GM23338 (cell line): ENCODE data around the gene IL1RL2. TPM values are rescaled to one million over a fixed set of nuclear protein-coding genes. Genes with fewer than 3 reads are reported as not detected.

Experiments
- ATAC-seq: fragments of 200-7000 bp; cut with Tn5 transposase; 3 replicates; pipeline ENCODE4 v1.9.1; 2020
- DNase-seq: peaks from one replicate; pipeline ENCODE4 v3.0.0-alpha.2; 2015; ENCODE audit warnings: low spot score
- H2AFZ ChIP-seq: fragments of 200-600 bp; sonication (generic); 2 replicates; pipeline ENCODE4 v1.8.0; 2016; ENCODE audit warnings: antibody characterized with exemption, mild to moderate bottlenecking, moderate library complexity
- H3F3A ChIP-seq: fragments of 200-600 bp; sonication (generic); replicated peaks from 2 replicates; pipeline ENCODE4 v1.8.0; 2017; ENCODE audit warnings: antibody characterized with exemption, mixed run types, low read depth
- H3K27ac ChIP-seq: fragments of 200-600 bp; sonication (generic); 2 replicates; pipeline ENCODE4 v1.6.1; 2016; ENCODE audit warnings: low read depth
- H3K27me3 ChIP-seq: fragments of 200-600 bp; sonication (generic); 2 replicates; pipeline ENCODE4 v1.8.0; 2016; ENCODE audit warnings: mild to moderate bottlenecking, mixed run types, moderate library complexity; ENCODE audit not compliant: insufficient read depth
- H3K36me3 ChIP-seq: fragments of 200-600 bp; sonication (generic); 2 replicates; pipeline ENCODE4 v1.8.0; 2016; ENCODE audit warnings: mild to moderate bottlenecking; ENCODE audit not compliant: insufficient read depth
- H3K4me1 ChIP-seq: fragments of 200-600 bp; sonication (generic); 2 replicates; pipeline ENCODE4 v1.8.0; 2016; ENCODE audit warnings: mild to moderate bottlenecking, moderate library complexity; ENCODE audit not compliant: insufficient read depth
- H3K4me2 ChIP-seq: fragments of 200-600 bp; sonication (generic); 2 replicates; pipeline ENCODE4 v1.7.1; 2017; ENCODE audit warnings: mixed run types
- H3K4me3 ChIP-seq: fragments of 200-600 bp; sonication (generic); 2 replicates; pipeline ENCODE4 v1.6.1; 2016; ENCODE audit warnings: mixed run types
- H3K79me2 ChIP-seq: fragments of 200-600 bp; sonication (generic); replicated peaks from 2 replicates; pipeline ENCODE4 v1.8.0; 2017; ENCODE audit warnings: mild to moderate bottlenecking; ENCODE audit not compliant: insufficient read depth
- H3K9me2 ChIP-seq: fragments of 200-600 bp; sonication (generic); 2 replicates; pipeline ENCODE4 v1.8.0; 2017; ENCODE audit not compliant: insufficient read depth
- H4K20me1 ChIP-seq: fragments of 200-600 bp; sonication (generic); replicated peaks from 2 replicates; pipeline ENCODE4 v1.8.0; 2017; ENCODE audit warnings: mild to moderate bottlenecking; ENCODE audit not compliant: insufficient read depth
- H3K27ac Mint-ChIP-seq: 2 replicates; pipeline ENCODE4 v1.8.0; 2020; ENCODE audit warnings: inconsistent platforms, mild to moderate bottlenecking, moderate library complexity, mixed read lengths
- H3K27me3 Mint-ChIP-seq: 3 replicates; pipeline ENCODE4 v1.8.0; 2022; ENCODE audit warnings: low read depth, mild to moderate bottlenecking, moderate library complexity, mixed read lengths, inconsistent platforms; ENCODE audit not compliant: insufficient read depth, poor library complexity
- H3K36me3 Mint-ChIP-seq: 3 replicates; pipeline ENCODE4 v1.8.0; 2021; ENCODE audit warnings: low read depth, mild to moderate bottlenecking, inconsistent platforms, moderate library complexity, mixed read lengths
- H3K4me1 Mint-ChIP-seq: 3 replicates; pipeline ENCODE4 v1.8.0; 2020; ENCODE audit warnings: mild to moderate bottlenecking, inconsistent platforms, mixed read lengths
- H3K4me3 Mint-ChIP-seq: 3 replicates; pipeline ENCODE4 v1.8.0; 2021; ENCODE audit warnings: moderate library complexity, mild to moderate bottlenecking, inconsistent platforms, mixed read lengths
- H3K9me3 Mint-ChIP-seq: 3 replicates; pipeline ENCODE4 v1.8.0; 2020; ENCODE audit warnings: moderate library complexity, mild to moderate bottlenecking, inconsistent platforms, mixed read lengths
- CREB1 ChIP-seq: fragments of 250-450 bp; sonication (Bioruptor Pico); IDR thresholded peaks from 2 replicates; pipeline ENCODE4 v1.5.0; 2020; ENCODE audit warnings: low read depth, mild to moderate bottlenecking, moderate library complexity
- CTCF ChIP-seq, 2 experiments: fragments of 200-600 bp in 1 of 2; sonication (generic) in 1 of 2; conservative IDR thresholded peaks; 2 replicates each; pipeline versions ENCODE4 v1.5.1 to v1.6.1; 2016 to 2017; ENCODE audit warnings: antibody characterized with exemption in 2 of 2, low read depth in 2 of 2, mild to moderate bottlenecking in 2 of 2, moderate library complexity in 1 of 2
- EZH2 ChIP-seq: fragments of 200-600 bp; sonication (generic); IDR thresholded peaks from one replicate; pipeline ENCODE4 v1.8.0; 2017; ENCODE audit warnings: antibody characterized with exemption, mild to moderate bottlenecking, low read depth; ENCODE audit not compliant: unreplicated experiment
- EZH2phosphoT487 ChIP-seq: fragments of 200-600 bp; sonication (generic); IDR thresholded peaks from one replicate; pipeline ENCODE4 v1.8.1; 2018; ENCODE audit warnings: antibody characterized with exemption; ENCODE audit not compliant: unreplicated experiment
- JUNB ChIP-seq: IDR thresholded peaks from one replicate; pipeline ENCODE4 v1.6.1; 2016; ENCODE audit warnings: antibody characterized with exemption; ENCODE audit not compliant: unreplicated experiment
- NANOG ChIP-seq: IDR thresholded peaks from 2 replicates; pipeline ENCODE4 v1.6.1; 2016; ENCODE audit warnings: antibody characterized with exemption, borderline replicate concordance
- POLR2AphosphoS5 ChIP-seq: IDR thresholded peaks from 2 replicates; pipeline ENCODE4 v1.6.1; 2016; ENCODE audit warnings: antibody characterized with exemption, low read depth
- STAT1 ChIP-seq: IDR thresholded peaks from one replicate; pipeline ENCODE4 v1.6.1; 2016; ENCODE audit warnings: antibody characterized with exemption; ENCODE audit not compliant: unreplicated experiment
- ZNF114 ChIP-seq: fragments of 250-450 bp; sonication (Bioruptor Pico); IDR thresholded peaks from 2 replicates; pipeline ENCODE4 v1.5.0; 2020; ENCODE audit warnings: mild to moderate bottlenecking, moderate library complexity
- ZNF331 ChIP-seq: fragments of 250-450 bp; sonication (Bioruptor Pico); IDR thresholded peaks from 2 replicates; pipeline ENCODE4 v1.5.0; 2020; ENCODE audit warnings: low read depth, mild to moderate bottlenecking, moderate library complexity
- ZNF462 ChIP-seq: fragments of 250-450 bp; sonication (Bioruptor Pico); IDR thresholded peaks from 2 replicates; pipeline ENCODE4 v1.5.0; 2020; ENCODE audit warnings: mild to moderate bottlenecking, moderate library complexity
- polyA plus RNA-seq: library from polyadenylated mRNA; unstranded; fragments of >200 nt; fragmentation: Nextera tagmentation; extraction: Ambion mirVana; gene quantifications from 2 replicates; pipeline ENCODE4 v1.2.1, GENCODE V29; 2016
- total RNA-seq: library from RNA; depleted of rRNA; stranded (reverse); fragments of >200 nt; shearing (Covaris generic); gene quantifications from 2 replicates; pipeline ENCODE4 v1.2.3, GENCODE V29; 2014
- TF ChIP-seq, protein P1 (sequence below): IDR thresholded peaks from one replicate; pipeline ENCODE4 v1.6.1; 2018; ENCODE audit warnings: antibody characterized with exemption; ENCODE audit not compliant: unreplicated experiment
- TF ChIP-seq, protein P2 (sequence below): IDR thresholded peaks from 2 replicates; pipeline ENCODE4 v1.6.1; 2016; ENCODE audit warnings: antibody characterized with exemption

IL1RL2 gene
- total and polyA plus RNA-seq, 2 experiments from 2014 or later: not detected

GRCh38 chr2:102240640-102241370 lies 54.0 kb downstream of the IL1RL2 start:
- H3K4me3 ChIP-seq: no peak overlapping the region
- H3F3A ChIP-seq: no peaks in the 10 kb centered on the region
- no peak overlapping the region for H3K27ac ChIP-seq
- H4K20me1 ChIP-seq: no peaks in the 10 kb centered on the region
- H3K4me3 Mint-ChIP-seq: no peak overlapping the region
- DNase-seq (peak; percentile 92), ATAC-seq (peak; percentile 98)
- H3K36me3 Mint-ChIP-seq: no peaks in the 10 kb centered on the region
- H3K9me2 ChIP-seq: peaks cover 6% of the 10 kb centered on the region; the same call in 1 of the 2 replicates
- peak overlapping the region; percentile 80 for H2AFZ ChIP-seq
- H3K4me2 ChIP-seq: no peak overlapping the region
- no peaks in the 10 kb centered on the region for H3K27me3 ChIP-seq
- no peaks in the 10 kb centered on the region for H3K9me3 Mint-ChIP-seq
- no peaks in the 10 kb centered on the region for H3K79me2 ChIP-seq
- H3K4me1 Mint-ChIP-seq: peaks cover 14% of the 10 kb centered on the region; the same call in 2 of the 3 replicates
- peak overlapping the region; percentile 50; the same call in 1 of the 2 replicates for H3K27ac Mint-ChIP-seq
- H3K4me1 ChIP-seq: no peaks in the 10 kb centered on the region; the same call in 1 of the 2 replicates
- no peaks in the 10 kb centered on the region for H3K36me3 ChIP-seq
- TF ChIP-seq EZH2: no peak
- no peak for TF ChIP-seq POLR2AphosphoS5
- TF ChIP-seq, protein P1, sequence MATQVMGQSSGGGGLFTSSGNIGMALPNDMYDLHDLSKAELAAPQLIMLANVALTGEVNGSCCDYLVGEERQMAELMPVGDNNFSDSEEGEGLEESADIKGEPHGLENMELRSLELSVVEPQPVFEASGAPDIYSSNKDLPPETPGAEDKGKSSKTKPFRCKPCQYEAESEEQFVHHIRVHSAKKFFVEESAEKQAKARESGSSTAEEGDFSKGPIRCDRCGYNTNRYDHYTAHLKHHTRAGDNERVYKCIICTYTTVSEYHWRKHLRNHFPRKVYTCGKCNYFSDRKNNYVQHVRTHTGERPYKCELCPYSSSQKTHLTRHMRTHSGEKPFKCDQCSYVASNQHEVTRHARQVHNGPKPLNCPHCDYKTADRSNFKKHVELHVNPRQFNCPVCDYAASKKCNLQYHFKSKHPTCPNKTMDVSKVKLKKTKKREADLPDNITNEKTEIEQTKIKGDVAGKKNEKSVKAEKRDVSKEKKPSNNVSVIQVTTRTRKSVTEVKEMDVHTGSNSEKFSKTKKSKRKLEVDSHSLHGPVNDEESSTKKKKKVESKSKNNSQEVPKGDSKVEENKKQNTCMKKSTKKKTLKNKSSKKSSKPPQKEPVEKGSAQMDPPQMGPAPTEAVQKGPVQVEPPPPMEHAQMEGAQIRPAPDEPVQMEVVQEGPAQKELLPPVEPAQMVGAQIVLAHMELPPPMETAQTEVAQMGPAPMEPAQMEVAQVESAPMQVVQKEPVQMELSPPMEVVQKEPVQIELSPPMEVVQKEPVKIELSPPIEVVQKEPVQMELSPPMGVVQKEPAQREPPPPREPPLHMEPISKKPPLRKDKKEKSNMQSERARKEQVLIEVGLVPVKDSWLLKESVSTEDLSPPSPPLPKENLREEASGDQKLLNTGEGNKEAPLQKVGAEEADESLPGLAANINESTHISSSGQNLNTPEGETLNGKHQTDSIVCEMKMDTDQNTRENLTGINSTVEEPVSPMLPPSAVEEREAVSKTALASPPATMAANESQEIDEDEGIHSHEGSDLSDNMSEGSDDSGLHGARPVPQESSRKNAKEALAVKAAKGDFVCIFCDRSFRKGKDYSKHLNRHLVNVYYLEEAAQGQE: peak; percentile 30
- no peak for TF ChIP-seq JUNB
- TF ChIP-seq CREB1: no peak
- TF ChIP-seq NANOG: no peak
- TF ChIP-seq ZNF462 (CRISPR knock-in tag): no peak
- TF ChIP-seq EZH2phosphoT487: no peak
- peak; percentile 96 to 98 for TF ChIP-seq CTCF (conservative IDR thresholded peaks at IDR 0.05; ENCODE audit: low read depth in 2 of 2)
- no peak for TF ChIP-seq ZNF331 (CRISPR knock-in tag)
- TF ChIP-seq, protein P2, sequence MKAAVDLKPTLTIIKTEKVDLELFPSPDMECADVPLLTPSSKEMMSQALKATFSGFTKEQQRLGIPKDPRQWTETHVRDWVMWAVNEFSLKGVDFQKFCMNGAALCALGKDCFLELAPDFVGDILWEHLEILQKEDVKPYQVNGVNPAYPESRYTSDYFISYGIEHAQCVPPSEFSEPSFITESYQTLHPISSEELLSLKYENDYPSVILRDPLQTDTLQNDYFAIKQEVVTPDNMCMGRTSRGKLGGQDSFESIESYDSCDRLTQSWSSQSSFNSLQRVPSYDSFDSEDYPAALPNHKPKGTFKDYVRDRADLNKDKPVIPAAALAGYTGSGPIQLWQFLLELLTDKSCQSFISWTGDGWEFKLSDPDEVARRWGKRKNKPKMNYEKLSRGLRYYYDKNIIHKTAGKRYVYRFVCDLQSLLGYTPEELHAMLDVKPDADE: no peak
- TF ChIP-seq STAT1: no peak
- TF ChIP-seq ZNF114 (CRISPR knock-in tag): no peak
- peaks cover 10% of the 10 kb centered on the region for H3K27me3 Mint-ChIP-seq
